Subcutaneous abdominal adipose tissue (tissue), 5 donors: ENCODE data around the gene PRKRIP1.
"Not testable (repeated sequence)": the region's sequence is repeated elsewhere in the genome, so short reads cannot be mapped to it uniquely, and the experiment has no call there.

Experiments used
- H3K27ac ChIP-seq: one replicate; pipeline ENCODE4 v1.7.0; 2013; ENCODE audit warnings: low read depth, mild to moderate bottlenecking, inconsistent platforms, low read length, moderate library complexity
- H3K27me3 ChIP-seq, 5 donors: one replicate each; pipeline ENCODE4 v1.7.0; 2013; ENCODE audit warnings: low read length in 5 of 5, inconsistent platforms in 1 of 5; ENCODE audit not compliant: control insufficient read depth in 5 of 5, insufficient read depth in 4 of 5
- H3K36me3 ChIP-seq, 5 donors: one replicate each; pipeline ENCODE4 v1.7.0; 2013; ENCODE audit warnings: low read length in 5 of 5; ENCODE audit not compliant: control insufficient read depth in 5 of 5, insufficient read depth in 5 of 5
- H3K4me1 ChIP-seq, 5 donors: one replicate each; pipeline ENCODE4 v1.7.0; 2013; ENCODE audit warnings: low read length in 5 of 5, mild to moderate bottlenecking in 3 of 5, moderate library complexity in 1 of 5; ENCODE audit not compliant: control insufficient read depth in 5 of 5, insufficient read depth in 5 of 5
- H3K4me3 ChIP-seq, 5 donors: one replicate each; pipeline ENCODE4 v1.7.0; 2013; ENCODE audit warnings: low read length in 5 of 5, low read depth in 1 of 5
- H3K9ac ChIP-seq, 5 donors: one replicate each; pipeline ENCODE4 v1.7.0; 2013; ENCODE audit warnings: low read length in 5 of 5, mild to moderate bottlenecking in 4 of 5, moderate library complexity in 3 of 5
- H3K9me3 ChIP-seq, 5 donors: one replicate each; pipeline ENCODE4 v1.7.0; 2013; ENCODE audit warnings: low read length in 5 of 5; ENCODE audit not compliant: control insufficient read depth in 5 of 5
- donor health status: healthy.
- donor health status: healthy.
- donor health status: healthy.
- donor health status: healthy.
- donor health status: healthy.

Gene PRKRIP1

DNA sequence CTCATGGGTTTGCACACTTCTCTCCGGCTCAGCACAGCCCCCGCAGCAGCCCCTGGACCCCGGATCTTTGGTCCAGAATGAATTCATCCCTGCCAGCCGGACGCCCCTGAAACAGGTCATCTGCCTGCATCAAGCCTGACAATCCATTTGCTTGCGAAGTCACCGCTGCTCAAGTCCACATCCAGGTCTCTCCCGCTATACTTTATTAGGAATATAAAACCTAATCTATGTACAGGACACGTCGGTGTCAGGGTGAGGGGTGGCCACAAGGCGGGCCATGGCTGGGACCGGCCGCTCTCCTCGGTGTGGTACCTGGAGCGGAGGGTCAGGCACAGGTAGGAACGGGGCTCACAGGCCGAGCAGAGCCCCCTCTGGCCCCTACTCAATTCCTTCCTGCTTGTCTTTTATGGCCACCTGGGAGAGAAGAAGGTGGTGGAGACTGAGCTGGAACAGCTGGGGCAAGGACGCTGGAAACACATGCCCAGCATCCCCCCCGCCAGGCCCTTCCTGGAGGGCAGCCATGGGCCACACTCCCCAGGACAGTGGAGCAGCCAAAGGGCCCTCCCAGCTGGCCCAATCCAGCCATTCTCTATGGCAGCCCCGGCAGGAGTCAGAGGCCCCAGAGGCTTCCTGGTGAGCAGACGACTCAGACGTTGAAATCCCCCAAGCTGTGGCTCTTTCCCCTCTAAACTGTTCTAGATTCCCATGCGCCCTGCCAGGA lies 77.3 kb downstream of the PRKRIP1 start:
- H3K9ac ChIP-seq: no peak overlapping the region
- H3K9me3 ChIP-seq: no peaks in the 10 kb centered on the region
- no peaks in the 10 kb centered on the region for H3K27me3 ChIP-seq
- no peak overlapping the region for H3K27ac ChIP-seq
- H3K4me3 ChIP-seq: no peak overlapping the region
- H3K4me1 ChIP-seq: peaks cover 0 to 7% (median 0%) of the 10 kb centered on the region in 5 donors
- peaks cover 0 to 35% (median 24%) of the 10 kb centered on the region in 5 donors for H3K36me3 ChIP-seq

DNA sequence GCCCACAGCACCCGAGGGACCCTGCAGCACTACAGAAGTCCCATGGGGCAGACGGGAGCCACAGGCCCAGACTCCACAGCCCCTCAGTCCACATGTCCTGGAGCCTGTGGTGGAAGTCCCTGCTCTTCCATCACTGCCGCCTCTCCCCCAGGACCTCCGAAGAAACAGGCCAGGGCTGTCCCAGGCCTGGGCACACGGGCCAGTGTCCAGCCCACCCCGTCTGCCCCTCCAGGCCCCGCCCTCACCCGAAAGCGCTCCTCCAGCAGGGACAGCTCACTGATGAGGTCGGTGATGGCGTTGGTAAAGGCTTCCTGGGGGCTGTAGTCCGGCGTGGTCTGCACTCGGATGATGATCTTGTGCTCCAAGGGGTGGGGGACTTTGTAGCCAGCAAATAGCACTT lies 78.0 kb downstream of the PRKRIP1 start:
- not testable (repeated sequence) for H3K4me1 ChIP-seq
- peaks cover 0 to 31% (median 24%) of the 10 kb centered on the region in 5 donors for H3K36me3 ChIP-seq

DNA sequence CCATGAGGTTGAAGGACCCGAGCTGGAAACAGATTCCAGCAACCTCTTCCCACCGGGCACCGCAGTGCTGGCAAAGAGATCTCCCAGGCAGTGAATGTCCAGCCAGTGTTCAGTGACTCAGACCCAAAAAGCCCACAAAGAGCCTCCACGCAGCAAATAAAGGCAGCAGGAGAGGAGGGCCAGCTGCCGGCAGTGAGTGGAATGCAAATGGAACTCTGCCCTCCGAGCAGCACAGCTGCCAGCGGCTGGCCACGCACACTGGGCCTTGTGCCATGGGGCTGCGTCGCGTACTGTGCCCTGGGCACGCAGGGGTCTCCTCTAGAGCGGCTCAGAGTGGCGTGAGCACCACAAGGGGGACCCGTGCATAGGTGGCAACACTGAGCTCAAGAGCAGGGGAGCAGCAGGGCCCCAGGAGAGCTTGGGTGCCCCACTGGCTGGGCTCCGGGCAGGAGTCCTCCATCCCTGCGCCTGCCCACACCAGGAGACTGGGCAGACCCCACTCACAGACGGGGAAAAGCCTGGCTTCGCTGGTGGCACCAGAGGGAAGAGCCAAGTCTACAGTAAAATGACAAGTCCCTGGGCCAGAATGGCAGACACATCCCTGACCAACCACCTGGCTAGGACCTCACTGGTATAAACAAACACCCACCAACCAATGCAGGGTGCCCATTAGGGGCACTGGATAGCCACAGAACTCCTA lies 78.7 kb downstream of the PRKRIP1 start:
- H3K9ac ChIP-seq, H3K27ac ChIP-seq, H3K9me3 ChIP-seq, H3K27me3 ChIP-seq, H3K4me1 ChIP-seq, H3K4me3 ChIP-seq: not testable (repeated sequence)
- H3K36me3 ChIP-seq: peaks cover 0 to 25% (median 24%) of the 10 kb centered on the region in 5 donors

More for the DNA sequence above, 78.0 kb downstream of the PRKRIP1 start:
- not testable (repeated sequence) for H3K4me3 ChIP-seq, H3K27ac ChIP-seq, H3K9me3 ChIP-seq, H3K27me3 ChIP-seq, H3K9ac ChIP-seq
